Lower leg skin (tissue), 3 donors: ENCODE results near the gene ZNF503.

Experiments used
- POLR2A ChIP-seq, 2 donors: fragments of 450-650 bp; IDR thresholded peaks; one replicate each; pipeline ENCODE4 v1.6.1; 2016 to 2017; ENCODE audit warnings: antibody characterized with exemption in 2 of 2, mild to moderate bottlenecking in 1 of 2, moderate library complexity in 1 of 2
- TF ChIP-seq, protein P1 (sequence below), 3 donors: fragments of 450-650 bp; IDR thresholded peaks; one replicate each; pipeline ENCODE4 v1.5.1; 2016; ENCODE audit warnings: antibody characterized with exemption in 3 of 3, mild to moderate bottlenecking in 3 of 3, moderate library complexity in 2 of 3

DNA sequence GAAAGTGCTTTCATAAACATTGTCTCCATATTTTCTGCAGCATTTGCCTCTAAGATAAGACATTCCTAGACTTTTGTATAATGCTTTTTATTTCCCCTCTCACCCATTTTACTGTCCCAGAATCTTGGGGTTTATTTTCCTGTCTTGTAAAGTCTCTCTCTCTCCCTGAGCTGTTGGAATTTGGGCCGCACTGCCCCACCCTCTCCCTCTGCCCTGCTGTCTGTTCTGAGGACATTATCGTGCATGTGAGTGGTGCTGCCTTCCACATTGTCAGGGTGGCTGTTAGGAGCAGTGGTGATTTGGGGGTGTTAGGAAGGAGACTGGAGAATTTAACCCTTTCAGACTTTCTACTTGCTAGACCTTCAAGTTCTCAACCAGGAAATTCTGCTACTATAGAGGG lies 46.6 kb upstream of the ZNF503 start:
- TF ChIP-seq, protein P1, sequence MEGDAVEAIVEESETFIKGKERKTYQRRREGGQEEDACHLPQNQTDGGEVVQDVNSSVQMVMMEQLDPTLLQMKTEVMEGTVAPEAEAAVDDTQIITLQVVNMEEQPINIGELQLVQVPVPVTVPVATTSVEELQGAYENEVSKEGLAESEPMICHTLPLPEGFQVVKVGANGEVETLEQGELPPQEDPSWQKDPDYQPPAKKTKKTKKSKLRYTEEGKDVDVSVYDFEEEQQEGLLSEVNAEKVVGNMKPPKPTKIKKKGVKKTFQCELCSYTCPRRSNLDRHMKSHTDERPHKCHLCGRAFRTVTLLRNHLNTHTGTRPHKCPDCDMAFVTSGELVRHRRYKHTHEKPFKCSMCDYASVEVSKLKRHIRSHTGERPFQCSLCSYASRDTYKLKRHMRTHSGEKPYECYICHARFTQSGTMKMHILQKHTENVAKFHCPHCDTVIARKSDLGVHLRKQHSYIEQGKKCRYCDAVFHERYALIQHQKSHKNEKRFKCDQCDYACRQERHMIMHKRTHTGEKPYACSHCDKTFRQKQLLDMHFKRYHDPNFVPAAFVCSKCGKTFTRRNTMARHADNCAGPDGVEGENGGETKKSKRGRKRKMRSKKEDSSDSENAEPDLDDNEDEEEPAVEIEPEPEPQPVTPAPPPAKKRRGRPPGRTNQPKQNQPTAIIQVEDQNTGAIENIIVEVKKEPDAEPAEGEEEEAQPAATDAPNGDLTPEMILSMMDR (IDR thresholded peaks at IDR 0.05), result no peak
- no peak for TF ChIP-seq POLR2A (IDR thresholded peaks at IDR 0.05)
